ENCODE results near the gene MGAT5.

DNA sequence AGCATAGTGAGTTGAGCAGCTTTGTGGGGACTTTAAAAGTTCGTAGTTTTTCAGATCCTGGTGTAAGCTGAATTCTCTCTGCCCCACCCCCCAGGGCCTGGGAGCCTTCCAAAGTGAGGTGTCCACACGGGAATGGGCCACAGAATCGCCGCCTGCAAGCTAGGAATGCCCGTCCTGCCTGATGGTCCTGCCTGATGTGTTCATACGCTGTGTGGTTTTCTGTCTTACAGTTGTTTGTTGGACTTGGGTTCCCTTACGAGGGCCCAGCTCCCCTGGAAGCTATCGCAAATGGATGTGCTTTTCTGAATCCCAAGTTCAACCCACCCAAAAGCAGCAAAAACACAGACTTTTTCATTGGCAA, 158.7 kb downstream of the MGAT5 start:
- TF ChIP-seq ZFP3 (CRISPR knock-in tag; IDR thresholded peaks at IDR 0.05), result no peak
- no peak for TF ChIP-seq ARNTL (CRISPR knock-in tag; IDR thresholded peaks at IDR 0.05; ENCODE audit: borderline replicate concordance, low read depth)
- TF ChIP-seq, protein P1, sequence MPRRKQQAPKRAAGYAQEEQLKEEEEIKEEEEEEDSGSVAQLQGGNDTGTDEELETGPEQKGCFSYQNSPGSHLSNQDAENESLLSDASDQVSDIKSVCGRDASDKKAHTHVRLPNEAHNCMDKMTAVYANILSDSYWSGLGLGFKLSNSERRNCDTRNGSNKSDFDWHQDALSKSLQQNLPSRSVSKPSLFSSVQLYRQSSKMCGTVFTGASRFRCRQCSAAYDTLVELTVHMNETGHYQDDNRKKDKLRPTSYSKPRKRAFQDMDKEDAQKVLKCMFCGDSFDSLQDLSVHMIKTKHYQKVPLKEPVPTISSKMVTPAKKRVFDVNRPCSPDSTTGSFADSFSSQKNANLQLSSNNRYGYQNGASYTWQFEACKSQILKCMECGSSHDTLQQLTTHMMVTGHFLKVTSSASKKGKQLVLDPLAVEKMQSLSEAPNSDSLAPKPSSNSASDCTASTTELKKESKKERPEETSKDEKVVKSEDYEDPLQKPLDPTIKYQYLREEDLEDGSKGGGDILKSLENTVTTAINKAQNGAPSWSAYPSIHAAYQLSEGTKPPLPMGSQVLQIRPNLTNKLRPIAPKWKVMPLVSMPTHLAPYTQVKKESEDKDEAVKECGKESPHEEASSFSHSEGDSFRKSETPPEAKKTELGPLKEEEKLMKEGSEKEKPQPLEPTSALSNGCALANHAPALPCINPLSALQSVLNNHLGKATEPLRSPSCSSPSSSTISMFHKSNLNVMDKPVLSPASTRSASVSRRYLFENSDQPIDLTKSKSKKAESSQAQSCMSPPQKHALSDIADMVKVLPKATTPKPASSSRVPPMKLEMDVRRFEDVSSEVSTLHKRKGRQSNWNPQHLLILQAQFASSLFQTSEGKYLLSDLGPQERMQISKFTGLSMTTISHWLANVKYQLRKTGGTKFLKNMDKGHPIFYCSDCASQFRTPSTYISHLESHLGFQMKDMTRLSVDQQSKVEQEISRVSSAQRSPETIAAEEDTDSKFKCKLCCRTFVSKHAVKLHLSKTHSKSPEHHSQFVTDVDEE (CRISPR knock-in tag; IDR thresholded peaks at IDR 0.05), result no peak
